ENCODE measurements around the gene WTIP.
"Not testable (repeated sequence)": the region's sequence is repeated elsewhere in the genome, so short reads cannot be mapped to it uniquely, and the experiment has no call there.

Gene WTIP

DNA sequence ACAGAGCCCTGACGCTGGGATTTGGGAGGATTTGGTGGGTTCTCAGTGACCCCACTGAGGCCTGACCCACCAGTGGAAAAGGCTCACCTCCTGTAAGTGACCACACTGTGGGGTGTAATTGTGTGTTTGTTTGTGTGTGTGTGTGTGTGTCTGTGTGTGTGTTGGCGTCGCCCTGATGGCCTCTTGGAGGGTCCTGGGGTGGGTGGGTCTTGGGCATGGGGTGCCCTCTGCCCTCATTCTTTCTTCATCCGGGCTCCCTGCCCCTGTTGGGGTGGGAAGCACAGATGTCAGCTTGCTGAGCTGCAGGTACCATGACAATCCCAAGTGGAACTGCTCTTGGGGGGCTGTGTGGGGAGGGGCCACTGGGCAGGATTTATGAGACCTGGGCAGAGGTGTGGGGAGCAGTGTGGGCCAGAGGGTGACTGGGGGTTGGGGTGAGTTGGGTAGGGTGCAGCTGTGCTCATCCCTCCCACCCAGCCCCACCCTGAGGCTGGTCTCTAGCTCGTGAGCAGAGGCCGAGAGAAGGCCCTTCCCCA lies 22.8 kb downstream of the WTIP start:
- DNase-seq (ENCODE audit: low spot score): no peak

DNA sequence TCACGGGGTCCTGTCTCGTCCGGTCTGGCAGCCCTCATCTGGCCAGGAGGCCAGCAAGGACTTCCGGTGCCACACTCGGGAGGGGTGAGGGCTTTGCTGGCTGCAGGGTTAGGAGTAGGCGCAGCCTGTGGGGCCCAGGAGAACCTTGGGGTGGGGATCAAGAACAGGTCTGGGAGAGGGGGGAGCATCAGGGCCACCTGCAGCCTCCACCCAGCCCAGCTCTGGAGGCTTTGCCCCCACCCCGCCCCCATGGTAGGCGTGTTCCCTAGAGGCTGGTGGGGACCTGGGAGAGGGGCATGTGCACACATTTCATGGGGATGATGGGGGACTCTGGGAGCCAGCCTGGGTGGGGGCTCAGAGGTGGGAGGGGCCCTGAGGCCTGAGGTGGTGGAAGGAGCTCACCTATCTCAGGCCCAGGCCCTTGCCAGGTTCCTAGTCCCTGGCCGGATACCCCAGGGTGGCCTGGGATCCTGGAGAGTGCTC lies 23.3 kb downstream of the WTIP start:
- DNase-seq (ENCODE audit: low spot score): no peak

DNA sequence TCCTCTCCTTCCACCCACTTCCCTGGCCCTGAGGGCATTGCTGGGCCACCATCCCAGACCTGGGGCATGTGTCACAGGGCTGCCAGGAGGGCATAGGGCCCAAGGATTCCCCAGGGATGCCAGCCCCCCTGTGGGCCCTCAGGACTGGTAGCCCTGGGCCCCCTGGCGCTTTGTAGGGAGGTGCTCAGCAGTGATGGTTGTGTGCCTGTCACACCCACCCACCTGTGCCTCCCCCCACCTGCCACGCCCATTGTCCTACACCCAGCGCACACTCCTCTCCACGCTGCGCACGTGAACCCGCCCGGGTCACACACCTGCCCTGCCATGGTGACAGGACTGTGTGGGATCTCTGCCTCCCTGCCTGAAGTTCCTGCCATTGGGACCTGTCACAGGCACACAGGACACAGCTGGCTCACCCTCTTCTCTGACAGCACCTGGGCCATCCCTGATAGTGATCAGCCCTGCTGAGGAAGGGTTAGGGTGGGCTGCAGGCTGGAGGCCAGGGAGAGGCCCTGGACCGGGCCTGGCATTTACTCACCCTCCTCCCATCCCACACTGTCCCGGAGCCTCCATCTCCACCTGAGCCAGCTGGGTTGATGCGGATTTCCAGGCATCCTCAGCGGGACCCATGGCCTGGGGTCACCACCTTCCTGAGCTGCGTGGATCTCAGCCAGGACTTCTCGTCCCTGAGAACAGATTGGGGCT lies 23.9 kb downstream of the WTIP start:
- peak; percentile 1 for DNase-seq (ENCODE audit: low spot score)

DNA sequence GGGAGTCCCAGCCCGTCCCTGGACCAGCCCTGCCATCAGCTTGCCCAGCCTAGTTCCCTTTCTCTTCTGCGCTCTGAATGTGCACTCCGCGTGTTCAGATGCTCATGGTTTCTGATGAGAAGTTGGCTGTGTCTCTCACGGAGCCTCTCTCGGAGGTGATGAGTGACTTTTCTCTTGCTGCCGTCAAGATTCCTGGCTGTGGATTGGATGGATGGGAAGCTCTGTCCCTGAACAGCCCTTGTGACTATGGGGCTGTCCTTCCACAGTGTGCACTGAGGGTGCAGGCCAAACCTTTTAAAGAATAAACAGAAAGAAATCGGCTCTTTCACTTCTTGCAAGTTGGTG lies 24.4 kb downstream of the WTIP start:
- no peak for DNase-seq (ENCODE audit: low spot score)

DNA sequence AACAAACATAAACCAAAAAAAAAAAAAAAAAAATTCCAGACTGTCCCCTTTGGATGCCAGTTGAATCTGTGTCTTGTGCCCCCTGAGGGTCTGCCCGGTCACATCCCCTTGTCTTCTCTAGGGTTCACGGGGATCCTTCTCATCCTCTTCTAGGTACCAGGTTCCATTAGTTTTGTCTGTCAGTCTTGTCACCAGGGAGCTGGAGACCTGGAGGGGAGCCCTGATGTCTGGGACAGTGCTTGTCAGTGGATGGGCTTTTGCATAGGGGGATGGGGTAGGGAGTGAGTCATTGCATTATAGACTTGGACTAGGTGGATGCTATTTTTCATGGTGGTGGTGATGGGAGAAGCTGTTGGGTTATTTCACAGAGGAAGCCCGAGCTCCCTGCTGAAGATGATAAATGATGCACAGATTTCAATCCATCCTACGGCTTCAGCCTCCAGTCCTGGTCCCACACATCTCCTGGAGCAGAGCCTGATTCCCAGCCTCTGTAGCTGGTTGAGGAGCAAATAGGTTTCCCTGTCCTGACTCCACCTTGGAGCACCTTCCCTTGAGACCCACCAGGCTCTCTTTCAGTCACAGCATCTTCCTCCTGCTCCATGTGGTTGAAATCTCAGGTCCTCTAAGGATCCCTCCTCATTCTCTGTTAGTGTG lies 26.0 kb downstream of the WTIP start:
- DNase-seq (ENCODE audit: low spot score): no peak

DNA sequence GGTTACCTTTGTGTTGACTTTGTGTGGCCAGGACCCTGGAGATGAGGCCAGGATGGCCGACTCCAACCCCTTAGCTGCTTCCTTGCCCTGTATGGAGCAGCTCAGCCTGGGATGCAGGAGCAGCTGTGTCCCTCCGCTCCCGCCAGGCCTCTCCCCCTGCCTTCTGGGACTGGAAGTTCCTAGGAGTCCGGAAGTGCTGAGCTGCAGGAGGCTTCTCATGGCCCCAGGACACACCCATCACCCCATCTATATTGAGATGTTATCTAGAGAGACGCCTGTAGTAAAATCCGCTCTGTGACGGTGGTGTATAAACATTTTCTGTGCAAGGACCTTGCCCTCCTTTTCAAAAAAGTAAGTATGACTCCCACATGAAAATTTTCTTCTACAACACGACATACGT lies 27.0 kb downstream of the WTIP start:
- no peak for DNase-seq (ENCODE audit: low spot score)

DNA sequence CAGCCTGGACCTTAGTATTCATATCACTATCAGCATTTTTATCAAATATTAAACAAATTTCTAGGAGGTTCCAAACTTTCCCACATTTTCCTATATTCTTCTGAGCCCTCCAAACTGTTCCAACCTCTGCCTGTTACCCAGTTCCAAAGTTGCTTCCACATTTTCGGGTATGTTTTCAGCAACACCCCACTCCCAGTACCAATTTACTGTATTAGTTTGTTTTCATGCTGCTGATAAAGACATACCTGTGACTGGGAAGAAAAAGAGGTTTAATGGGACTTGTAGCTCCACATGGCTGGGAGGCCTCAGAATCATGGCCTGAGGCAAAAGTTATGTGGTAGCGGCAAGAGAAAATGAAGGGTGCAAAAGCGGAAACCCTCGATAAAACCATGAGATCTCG lies 29.3 kb downstream of the WTIP start:
- DNase-seq (ENCODE audit: low spot score): not testable (repeated sequence)

DNA sequence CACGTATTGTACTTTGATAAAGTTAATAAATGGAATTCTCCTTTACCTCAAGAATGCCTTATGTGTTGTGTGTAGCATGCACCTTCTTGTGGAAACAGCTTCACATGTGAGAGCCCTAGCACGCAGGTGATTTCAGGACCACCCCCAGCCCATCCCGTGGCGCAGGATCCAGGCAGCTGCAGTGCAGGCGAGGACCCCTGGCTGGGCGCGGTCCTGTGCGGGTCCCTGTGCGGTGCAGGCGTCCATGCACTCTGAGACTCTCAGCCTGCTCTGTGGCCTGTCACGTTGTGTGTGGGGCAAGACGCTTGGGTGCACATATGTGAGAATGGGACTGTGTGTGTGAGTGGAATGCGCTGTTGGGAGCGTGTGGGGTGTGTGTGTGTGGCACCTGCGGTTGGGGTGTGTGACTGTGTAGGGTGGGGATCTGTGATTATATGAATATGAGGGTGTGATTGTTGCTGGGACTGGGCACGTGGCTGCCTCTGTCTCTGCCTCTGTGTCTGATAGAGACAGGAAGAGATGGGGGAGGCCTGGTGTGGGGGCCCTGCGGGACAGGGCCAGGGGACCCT lies 30.8 kb downstream of the WTIP start:
- no peak for DNase-seq (ENCODE audit: low spot score)

DNA sequence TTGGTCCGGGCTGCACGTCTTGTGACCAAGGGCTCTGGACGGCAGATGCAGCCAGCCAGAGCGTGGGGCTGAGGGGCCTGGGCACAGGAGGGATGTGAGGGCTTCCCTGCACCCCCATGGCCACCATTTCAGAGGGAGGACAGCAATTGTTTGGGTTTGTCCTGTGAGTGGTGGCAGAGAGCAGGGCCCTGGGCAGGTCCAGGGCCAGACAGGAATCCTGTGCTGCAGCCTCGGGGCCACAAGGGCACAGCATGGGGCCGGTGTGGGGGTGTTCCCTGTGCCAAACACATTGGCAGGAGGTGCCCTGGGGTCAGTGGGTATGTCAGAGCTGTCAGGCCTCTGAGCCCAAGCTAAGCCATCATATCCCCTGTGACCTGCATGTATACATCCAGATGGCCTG lies 32.2 kb downstream of the WTIP start:
- no peak for DNase-seq (ENCODE audit: low spot score)

DNA sequence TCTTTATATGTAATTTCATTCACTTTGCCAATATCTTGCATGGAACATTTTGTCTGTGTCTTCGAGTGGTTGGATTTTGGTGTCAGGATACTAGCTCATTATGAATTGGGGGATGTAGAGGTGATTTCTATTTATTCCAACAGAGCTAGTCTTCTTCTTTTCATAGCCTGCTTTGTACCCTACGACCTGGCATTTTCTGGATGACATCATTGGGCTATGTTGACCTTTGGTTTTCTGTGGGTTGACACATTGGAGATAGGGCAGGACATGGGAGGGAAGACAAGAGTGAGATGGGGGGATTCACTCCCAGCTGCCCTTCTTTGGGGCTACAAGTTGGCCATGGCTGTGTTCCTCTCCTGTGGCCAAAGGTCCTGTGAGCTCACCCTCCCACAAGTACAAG lies 38.0 kb downstream of the WTIP start:
- no peak for DNase-seq (ENCODE audit: low spot score)

DNA sequence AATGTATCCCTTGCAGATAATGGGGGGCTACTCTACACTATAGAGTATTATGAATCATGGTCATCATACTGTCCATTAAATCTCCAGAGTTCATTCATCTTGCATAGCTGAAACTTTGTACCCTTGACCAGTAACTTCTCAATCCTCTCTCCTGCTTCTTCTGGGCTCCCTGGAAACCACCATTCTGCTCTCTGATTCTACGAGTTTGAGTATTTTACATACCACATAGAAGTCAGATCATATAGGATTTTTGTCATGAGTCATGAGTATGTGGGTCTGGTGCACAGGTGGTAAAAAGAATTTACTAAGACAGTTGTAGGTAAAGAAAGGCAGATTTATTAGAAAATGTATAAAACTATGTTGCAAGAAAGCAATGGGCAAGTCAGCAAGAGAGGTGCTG lies 41.9 kb downstream of the WTIP start:
- DNase-seq (ENCODE audit: low spot score): no peak

DNA sequence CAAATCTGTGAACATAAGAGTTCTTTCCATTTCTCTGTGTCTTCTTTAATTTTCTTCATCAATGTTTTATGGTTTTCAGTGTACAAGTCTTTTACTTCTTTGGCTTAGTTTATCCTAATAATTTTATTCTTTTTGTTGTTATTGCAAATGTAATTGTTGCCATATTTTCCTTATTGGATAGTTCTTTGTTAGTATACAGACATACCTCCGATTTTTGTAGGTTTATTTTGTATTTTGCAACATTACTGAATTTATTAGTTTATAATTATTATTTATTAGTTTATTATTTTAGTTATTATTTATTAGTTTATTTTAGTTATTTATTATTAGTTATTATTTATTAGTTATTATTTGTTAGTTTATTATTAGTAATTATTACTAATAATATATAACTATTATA lies 43.4 kb downstream of the WTIP start:
- DNase-seq (ENCODE audit: low spot score): no peak

DNA sequence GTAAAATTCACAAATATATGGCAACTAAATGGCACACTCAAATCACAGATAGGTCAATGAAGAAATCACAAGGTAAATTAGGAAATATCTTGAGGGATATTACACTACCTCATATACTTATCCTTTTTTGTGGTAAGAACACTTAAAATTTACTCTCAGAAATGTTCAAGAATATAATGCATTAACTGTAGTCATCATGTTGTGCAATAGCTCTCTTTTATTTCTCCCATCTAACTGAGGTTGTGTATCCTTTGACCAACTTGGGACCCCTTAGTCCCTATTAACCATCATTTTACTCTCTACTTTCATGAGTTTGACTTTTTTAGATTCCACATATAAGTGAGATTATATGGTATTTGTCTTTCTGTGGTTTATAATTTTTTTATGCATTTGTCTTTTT lies 52.6 kb downstream of the WTIP start:
- no peak for DNase-seq (ENCODE audit: low spot score)

DNA sequence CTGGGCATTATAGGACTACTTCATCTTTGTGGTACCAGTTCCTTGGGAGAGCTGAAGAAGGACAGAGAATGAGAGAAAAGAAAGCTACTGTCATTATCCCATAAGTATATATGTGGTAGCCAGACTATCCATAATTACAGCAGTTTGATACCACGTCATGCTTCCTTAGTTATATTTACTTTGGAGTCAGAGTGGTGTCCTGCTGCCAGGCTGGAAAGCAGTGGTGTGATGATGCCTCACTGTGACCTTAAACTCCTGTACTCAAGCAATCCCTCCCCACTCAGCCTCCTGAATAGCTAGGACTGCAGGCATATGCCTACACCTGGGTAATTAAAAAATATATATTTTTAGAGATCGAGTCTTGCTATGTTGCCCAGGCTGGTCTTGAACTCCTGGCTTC lies 57.8 kb downstream of the WTIP start:
- no peak for DNase-seq (ENCODE audit: low spot score)

DNA sequence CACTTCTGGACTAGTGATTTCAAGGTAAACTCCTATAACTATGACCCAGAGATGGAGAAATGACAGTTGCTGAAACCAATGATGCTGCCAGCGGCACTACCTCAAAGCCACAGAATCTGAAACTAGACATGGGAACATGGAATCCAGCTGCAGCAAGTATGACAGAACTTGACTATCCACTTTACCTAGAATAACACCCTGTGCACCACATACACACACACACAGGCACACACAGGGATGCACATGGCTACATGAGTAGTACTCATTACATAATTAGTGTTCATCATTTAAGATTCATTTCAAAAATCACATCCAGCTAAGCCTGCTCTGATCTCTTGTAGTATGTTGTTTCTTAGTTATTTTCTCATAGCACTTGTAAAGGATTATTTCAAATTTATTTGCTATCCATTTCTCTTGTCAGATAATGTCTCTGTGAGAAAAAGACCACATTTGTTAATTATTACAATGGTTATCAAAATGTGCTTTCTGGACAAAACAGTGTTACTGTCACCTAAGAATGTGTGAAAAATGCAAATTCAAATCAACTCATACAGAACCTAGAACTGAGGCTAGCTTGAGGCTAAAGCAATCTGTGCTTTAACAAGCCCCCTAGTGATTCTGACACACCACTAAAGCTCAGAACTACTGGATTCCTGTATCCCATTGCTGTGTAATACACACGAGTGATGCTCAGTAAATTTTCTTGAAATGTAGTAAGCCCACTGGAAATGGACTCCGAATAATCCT lies 59.4 kb downstream of the WTIP start:
- no peak for DNase-seq (ENCODE audit: low spot score)

DNA sequence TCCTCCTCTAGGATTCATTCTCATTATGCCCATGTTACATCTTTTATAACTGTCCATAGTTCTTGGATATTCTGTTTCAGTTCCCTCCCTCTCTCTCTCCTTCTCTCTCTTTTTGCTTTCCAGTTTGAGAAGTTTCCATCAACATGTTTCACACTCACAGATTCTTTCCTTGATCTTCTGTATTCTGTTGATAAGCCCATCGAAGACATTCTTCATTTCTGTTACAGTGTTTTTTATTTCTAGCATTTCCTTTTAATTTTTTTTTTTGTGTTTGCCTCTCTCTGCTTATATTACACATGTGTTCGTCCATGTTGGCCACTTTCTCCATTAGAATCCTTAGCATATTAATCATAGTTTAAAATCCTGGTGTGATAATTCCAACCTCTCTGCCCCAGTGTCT lies 68.3 kb downstream of the WTIP start:
- DNase-seq (ENCODE audit: low spot score): no peak

DNA sequence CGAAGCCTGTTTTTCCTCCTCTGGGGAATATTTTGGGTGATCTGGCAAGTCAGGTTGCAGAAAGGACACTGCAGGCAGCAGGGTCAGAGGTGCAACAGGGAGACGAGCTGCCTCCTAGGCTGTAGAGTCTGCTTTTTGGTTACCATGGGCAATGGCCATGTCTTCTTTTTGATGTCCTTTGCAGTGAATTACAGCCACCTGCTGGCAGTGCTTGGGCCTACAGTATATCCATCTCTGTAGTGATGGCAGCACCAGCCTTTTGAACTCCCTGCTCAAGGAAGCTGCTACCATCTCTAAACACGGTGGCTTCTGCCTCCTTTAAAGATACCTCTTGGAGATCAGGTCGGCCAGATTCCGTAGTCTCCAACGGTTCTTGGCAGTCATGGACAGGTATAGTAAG lies 73.9 kb downstream of the WTIP start:
- no peak for DNase-seq (ENCODE audit: low spot score)

DNA sequence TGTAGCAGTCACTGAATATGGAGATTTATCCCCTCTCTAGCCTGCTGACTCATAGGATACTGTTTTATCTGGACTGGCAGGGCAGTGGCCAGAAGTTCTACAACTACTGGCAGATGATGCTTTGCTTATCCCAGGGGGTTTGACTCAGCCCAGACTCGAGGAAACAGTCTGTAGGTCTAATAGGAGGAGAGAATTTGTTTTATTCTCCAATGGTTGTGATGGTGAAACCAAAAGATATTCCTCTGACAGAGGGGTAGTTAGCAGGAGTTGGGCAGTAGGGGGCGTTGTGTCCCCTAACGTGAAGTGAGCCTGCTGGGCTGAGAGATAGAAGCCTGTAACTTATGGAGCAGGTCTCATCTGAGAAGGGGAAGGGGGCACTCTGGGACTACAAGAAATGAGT lies 74.9 kb downstream of the WTIP start:
- peak; percentile 19 for DNase-seq (ENCODE audit: low spot score)

DNA sequence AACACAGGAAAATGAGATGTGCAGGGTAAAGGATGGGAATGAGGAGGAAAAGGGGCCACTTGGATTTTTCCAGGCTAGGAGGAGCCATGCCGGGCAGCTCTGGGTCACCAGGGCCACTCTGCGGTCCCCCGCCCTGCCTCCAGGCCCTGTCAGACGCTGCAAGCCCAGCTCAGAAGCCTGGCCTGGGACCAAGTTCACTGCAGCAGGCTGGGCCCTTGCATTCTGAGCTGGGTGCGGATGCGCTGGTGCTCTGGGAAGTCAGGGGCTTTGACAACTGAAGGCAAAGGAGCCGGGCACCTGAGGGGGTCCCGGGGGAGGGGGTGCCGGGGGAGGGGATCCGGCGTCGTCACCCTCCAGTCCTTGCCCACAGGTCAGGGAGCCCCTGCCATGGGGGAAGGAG lies 77.5 kb downstream of the WTIP start:
- DNase-seq (ENCODE audit: low spot score): no peak

DNA sequence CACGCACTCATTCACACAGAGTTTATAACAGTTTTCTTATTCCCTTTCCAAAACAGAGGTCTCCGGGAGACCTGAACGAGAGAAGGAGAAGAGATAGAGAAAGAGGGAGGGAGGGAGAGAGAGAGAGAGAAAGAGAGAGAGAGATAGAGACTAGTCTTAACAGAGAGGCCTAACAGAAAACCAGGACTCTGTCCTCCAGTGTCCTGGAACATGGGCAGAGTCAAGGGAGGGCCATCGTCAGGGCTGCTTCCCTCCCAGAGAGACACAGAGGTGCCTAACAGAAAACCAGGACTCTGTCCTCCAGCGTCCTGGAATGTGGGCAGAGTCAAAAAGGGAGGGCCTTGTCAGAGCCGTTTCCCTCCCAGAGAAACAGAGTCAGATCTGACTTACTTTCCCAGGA lies 78.7 kb downstream of the WTIP start:
- no peak for DNase-seq (ENCODE audit: low spot score)

All from AG08395 (cell line).